HEK293 (cell line): ENCODE data around the gene RNF31.
A peak's percentile ranks its signal among the peaks of the same experiment; 100 is the strongest.

Experiments
- CTCF ChIA-PET: fragments of 350-600 bp; formaldehyde crosslinking; extraction: SDS; loops from one replicate; lab custom pipeline; 2021; ENCODE audit warnings: antibody characterized with exemption; lab: Yijun Ruan, JAX
- POLR2A ChIA-PET: fragments of 300-600 bp; formaldehyde crosslinking; extraction: SDS; loops from one replicate; lab custom pipeline; 2020; ENCODE audit warnings: antibody characterized with exemption, inconsistent platforms; lab: Yijun Ruan, JAX
- H3K27ac ChIP-seq: fragments of 200-500 bp; sonication (Bioruptor generic); 2 replicates; pipeline ENCODE4 v1.5.1; 2014; ENCODE audit warnings: low read depth, low read length, control low read depth, inconsistent platforms; ENCODE audit errors: extremely low read depth
- H3K36me3 ChIP-seq, 2 experiments: fragments of 200-500 bp in 1 of 2; sonication (Bioruptor generic) in 1 of 2; 1 replicate in 1 of 2; 2 replicates in 1 of 2; pipeline ENCODE4 v1.5.1; 2014 to 2017; ENCODE audit warnings: inconsistent platforms in 2 of 2, low read length in 2 of 2; ENCODE audit not compliant: control insufficient read depth in 2 of 2, insufficient read depth in 1 of 2
- H3K4me1 ChIP-seq: fragments of 200-500 bp; sonication (Bioruptor generic); 2 replicates; pipeline ENCODE4 v1.5.1; 2014; ENCODE audit warnings: mild to moderate bottlenecking, low read length, inconsistent platforms; ENCODE audit not compliant: control insufficient read depth, insufficient read depth
- H3K4me3 ChIP-seq: 2 replicates; pipeline ENCODE4 v1.5.1; 2011; ENCODE audit warnings: low read depth, mild to moderate bottlenecking, control low read depth, low read length, moderate library complexity
- H3K9me3 ChIP-seq: fragments of 200-500 bp; sonication (Bioruptor generic); 2 replicates; pipeline ENCODE4 v1.5.1; 2014; ENCODE audit warnings: low read depth, low read length, inconsistent platforms; ENCODE audit not compliant: control insufficient read depth, insufficient read depth
- AEBP2 ChIP-seq: fragments of 450-650 bp; formaldehyde crosslinking; IDR thresholded peaks from 2 replicates; pipeline ENCODE4 v1.5.1; 2016; ENCODE audit warnings: missing biosample characterization, missing genetic modification characterization, borderline replicate concordance
- BCL6B ChIP-seq: fragments of 450-650 bp; formaldehyde crosslinking; IDR thresholded peaks from 2 replicates; pipeline ENCODE4 v1.5.1; 2017; ENCODE audit warnings: missing biosample characterization, missing genetic modification characterization
- HIC1 ChIP-seq: fragments of 450-650 bp; formaldehyde crosslinking; IDR thresholded peaks from 2 replicates; pipeline ENCODE4 v1.5.1; 2016; ENCODE audit warnings: missing biosample characterization, missing genetic modification characterization
- KLF1 ChIP-seq: fragments of 450-650 bp; formaldehyde crosslinking; IDR thresholded peaks from 2 replicates; pipeline ENCODE4 v1.5.1; 2016; ENCODE audit warnings: missing biosample characterization, missing genetic modification characterization
- KLF16 ChIP-seq: fragments of 450-650 bp; formaldehyde crosslinking; IDR thresholded peaks from 2 replicates; pipeline ENCODE4 v1.5.1; 2017; ENCODE audit warnings: missing biosample characterization, missing genetic modification characterization
- MZF1 ChIP-seq: fragments of 450-650 bp; formaldehyde crosslinking; IDR thresholded peaks from 2 replicates; pipeline ENCODE4 v1.5.1; 2017; ENCODE audit warnings: missing biosample characterization, missing genetic modification characterization, borderline replicate concordance
- TSHZ1 ChIP-seq: fragments of 450-650 bp; formaldehyde crosslinking; IDR thresholded peaks from 2 replicates; pipeline ENCODE4 v1.5.1; 2016; ENCODE audit warnings: missing biosample characterization, missing genetic modification characterization, borderline replicate concordance
- YY1 ChIP-seq: fragments of 450-650 bp; formaldehyde crosslinking; IDR thresholded peaks from 2 replicates; pipeline ENCODE4 v1.5.1; 2018; ENCODE audit warnings: missing biosample characterization, missing genetic modification characterization
- ZNF16 ChIP-seq: fragments of 450-650 bp; formaldehyde crosslinking; IDR thresholded peaks from 2 replicates; pipeline ENCODE4 v1.5.1; 2016; ENCODE audit warnings: low read depth, missing biosample characterization, missing genetic modification characterization
- ZNF174 ChIP-seq: fragments of 450-650 bp; formaldehyde crosslinking; IDR thresholded peaks from 2 replicates; pipeline ENCODE4 v1.5.0; 2017; ENCODE audit warnings: missing biosample characterization, mild to moderate bottlenecking, missing genetic modification characterization
- ZNF214 ChIP-seq: fragments of 450-650 bp; formaldehyde crosslinking; IDR thresholded peaks from 2 replicates; pipeline ENCODE4 v1.5.1; 2017; ENCODE audit warnings: missing biosample characterization, mild to moderate bottlenecking, missing genetic modification characterization, borderline replicate concordance
- ZNF248 ChIP-seq: fragments of 450-650 bp; formaldehyde crosslinking; IDR thresholded peaks from 2 replicates; pipeline ENCODE4 v1.5.1; 2017; ENCODE audit warnings: missing biosample characterization, missing genetic modification characterization
- ZNF324 ChIP-seq: fragments of 450-650 bp; formaldehyde crosslinking; IDR thresholded peaks from 2 replicates; pipeline ENCODE4 v1.5.1; 2016; ENCODE audit warnings: missing biosample characterization, missing genetic modification characterization
- ZNF366 ChIP-seq: fragments of 450-650 bp; formaldehyde crosslinking; conservative IDR thresholded peaks from 2 replicates; pipeline ENCODE4 v1.5.1; 2016; ENCODE audit warnings: missing biosample characterization, missing genetic modification characterization
- ZNF416 ChIP-seq: fragments of 450-650 bp; formaldehyde crosslinking; IDR thresholded peaks from 2 replicates; pipeline ENCODE4 v1.5.1; 2016; ENCODE audit warnings: missing biosample characterization, missing genetic modification characterization
- ZNF513 ChIP-seq: fragments of 450-650 bp; IDR thresholded peaks from 2 replicates; pipeline ENCODE4 v1.5.1; 2018; ENCODE audit warnings: missing biosample characterization, missing genetic modification characterization
- ZNF623 ChIP-seq: fragments of 450-650 bp; formaldehyde crosslinking; IDR thresholded peaks from 2 replicates; pipeline ENCODE4 v1.5.1; 2016; ENCODE audit warnings: missing biosample characterization, missing genetic modification characterization
- ZNF660 ChIP-seq: fragments of 450-650 bp; IDR thresholded peaks from 2 replicates; pipeline ENCODE4 v1.5.1; 2018; ENCODE audit warnings: missing biosample characterization, mild to moderate bottlenecking, missing genetic modification characterization
- ZNF792 ChIP-seq: fragments of 450-650 bp; formaldehyde crosslinking; IDR thresholded peaks from 2 replicates; pipeline ENCODE4 v1.5.1; 2016; ENCODE audit warnings: missing biosample characterization, missing genetic modification characterization

Gene RNF31

DNA sequence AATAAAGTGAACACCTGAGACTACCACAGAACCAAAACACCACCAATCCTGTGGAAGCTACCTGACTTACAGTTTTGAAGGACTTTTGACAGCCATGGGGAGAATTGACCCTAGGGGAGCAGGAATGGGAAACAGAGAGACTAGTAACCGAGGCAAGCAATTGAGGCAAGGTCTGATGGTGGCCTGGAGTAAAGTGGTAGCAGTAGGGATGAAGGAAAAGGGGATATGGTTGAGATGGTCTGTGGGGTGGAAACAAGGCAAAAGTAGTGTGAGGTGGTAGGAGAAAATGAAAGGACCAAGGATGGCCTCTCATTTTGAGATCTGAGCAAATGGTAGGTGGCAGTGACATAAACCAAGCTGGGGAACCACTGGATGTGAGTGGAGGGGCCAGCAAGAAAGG lies 9.5 kb downstream of the RNF31 start:
- H3K9me3 ChIP-seq: no peaks in the 10 kb centered on the region
- H3K27ac ChIP-seq: no peak overlapping the region
- CTCF ChIA-PET: no interaction called here
- H3K4me3 ChIP-seq: no peak overlapping the region
- POLR2A ChIA-PET: interaction anchor here (1.7 to 2.9 kb wide), 2 partner anchors 11 to 43 kb away, joined by 4 to 8 read pairs; partner anchors contain the start of genes DCAF11, NRL and PSME2
- TF ChIP-seq ZNF324 (tag by site-specific recombination): no peak
- no peak for TF ChIP-seq TSHZ1 (tag by site-specific recombination)
- TF ChIP-seq BCL6B (tag by site-specific recombination): no peak
- peaks cover 5% of the 10 kb centered on the region for H3K4me1 ChIP-seq
- peaks cover 50 to 70% of the 10 kb centered on the region in 2 experiments for H3K36me3 ChIP-seq

GRCh38 chr14:24157331-24157730 lies 10.0 kb downstream of the RNF31 start:
- POLR2A ChIA-PET: interaction anchor here (1.7 to 2.9 kb wide), 2 partner anchors 11 to 43 kb away, joined by 4 to 8 read pairs; partner anchors contain the start of genes DCAF11, NRL and PSME2
- peaks cover 46 to 69% of the 10 kb centered on the region in 2 experiments for H3K36me3 ChIP-seq
- H3K4me3 ChIP-seq: no peak overlapping the region
- no peak overlapping the region for H3K27ac ChIP-seq
- H3K9me3 ChIP-seq: no peaks in the 10 kb centered on the region
- H3K4me1 ChIP-seq: peaks cover 5% of the 10 kb centered on the region
- CTCF ChIA-PET: interaction anchor here (1.2 kb wide), 1 partner anchor 11 kb away, joined by 4 read pairs; the partner anchor contains the start of genes PSME2 and RNF31
- no peak for TF ChIP-seq KLF1 (tag by site-specific recombination)
- TF ChIP-seq ZNF214 (tag by site-specific recombination): no peak
- no peak for TF ChIP-seq ZNF416
- no peak for TF ChIP-seq AEBP2
- TF ChIP-seq ZNF248: no peak
- no peak for TF ChIP-seq ZNF660 (tag by site-specific recombination)
- no peak for TF ChIP-seq ZNF16 (tag by site-specific recombination)
- no peak for TF ChIP-seq YY1 (tag by site-specific recombination)
- no peak for TF ChIP-seq ZNF792 (tag by site-specific recombination)
- TF ChIP-seq ZNF366: no peak
- TF ChIP-seq ZNF174 (tag by site-specific recombination): no peak

DNA sequence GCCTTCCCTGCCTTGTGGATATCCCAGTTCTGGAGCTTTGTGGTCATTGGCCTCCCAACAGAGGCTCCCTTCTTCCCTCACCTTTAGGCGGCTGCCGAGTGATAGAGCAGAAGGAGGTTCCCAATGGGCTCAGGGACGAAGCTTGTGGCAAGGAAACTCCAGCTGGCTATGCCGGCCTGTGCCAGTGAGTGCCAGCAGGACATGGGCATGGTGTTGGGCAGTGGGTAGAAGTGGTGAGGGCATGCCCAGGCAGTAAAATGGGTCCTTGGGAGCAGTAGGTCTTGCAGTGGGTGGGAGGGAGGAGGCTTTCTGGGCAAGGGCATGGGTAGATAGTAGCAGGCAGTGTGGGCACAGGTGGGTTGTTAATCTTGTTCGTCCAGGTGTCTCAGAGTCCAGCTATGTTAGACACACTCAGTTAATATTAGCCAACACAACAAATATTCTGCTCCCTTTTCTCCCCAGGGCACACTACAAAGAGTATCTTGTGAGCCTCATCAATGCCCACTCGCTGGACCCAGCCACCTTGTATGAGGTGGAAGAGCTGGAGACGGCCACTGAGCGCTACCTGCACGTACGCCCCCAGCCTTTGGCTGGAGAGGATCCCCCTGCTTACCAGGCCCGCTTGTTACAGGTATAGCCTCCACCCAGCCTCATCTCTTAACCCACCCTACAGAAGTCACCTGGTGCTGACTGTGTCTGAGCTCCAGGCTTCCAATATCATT lies 12.6 kb downstream of the RNF31 start:
- Histone ChIP-seq H3K27ac (no peak overlapping the region), H3K4me1 (peaks cover 5% of the 10 kb centered on the region)
- POLR2A ChIA-PET: interaction anchor here (1.1 to 3.8 kb wide), 10 partner anchors 13 to 102 kb away, joined by 3 to 44 read pairs (median 16); partner anchors contain the start of genes CHMP4A, DCAF11, EMC9 and IPO4
- no peak for TF ChIP-seq ZNF623 (tag by site-specific recombination)
- no peak for TF ChIP-seq MZF1 (tag by site-specific recombination)
- no peak for TF ChIP-seq KLF16
- peak; percentile 94 for TF ChIP-seq HIC1 (tag by site-specific recombination)
- TF ChIP-seq ZNF214 (tag by site-specific recombination): no peak
- TF ChIP-seq ZNF513 (tag by site-specific recombination): no peak
- TF ChIP-seq, all 188 proteins: peak for 1
- H3K36me3 ChIP-seq: peaks cover 30 to 75% of the 10 kb centered on the region in 2 experiments
- no peak overlapping the region for H3K4me3 ChIP-seq
- H3K9me3 ChIP-seq: no peaks in the 10 kb centered on the region
- CTCF ChIA-PET: interaction anchor here (0.8 to 3.9 kb wide), 14 partner anchors 8 to 102 kb away, joined by 3 to 34 read pairs (median 7); partner anchors contain the start of genes DCAF11, EMC9, NRL and PSME2
